Prostate gland (tissue), 2 donors: Measurements from ENCODE around the gene AP3M1.

ENCODE experiments used
- POLR2A ChIP-seq: fragments of 450-650 bp; IDR thresholded peaks from one replicate; pipeline ENCODE4 v1.6.1; 2016; ENCODE audit warnings: antibody characterized with exemption, mild to moderate bottlenecking
- TF ChIP-seq, protein P1 (sequence below), 4 experiments: fragments of 200-600 bp in 2 of 4; fragments of 450-650 bp in 2 of 4; sonication (generic) in 2 of 4; IDR thresholded peaks; 1 replicate in 3 of 4; 2 replicates in 1 of 4; pipeline ENCODE4 v1.5.1; 2016 to 2019; ENCODE audit warnings: antibody characterized with exemption in 4 of 4, mild to moderate bottlenecking in 2 of 4, moderate library complexity in 2 of 4

DNA sequence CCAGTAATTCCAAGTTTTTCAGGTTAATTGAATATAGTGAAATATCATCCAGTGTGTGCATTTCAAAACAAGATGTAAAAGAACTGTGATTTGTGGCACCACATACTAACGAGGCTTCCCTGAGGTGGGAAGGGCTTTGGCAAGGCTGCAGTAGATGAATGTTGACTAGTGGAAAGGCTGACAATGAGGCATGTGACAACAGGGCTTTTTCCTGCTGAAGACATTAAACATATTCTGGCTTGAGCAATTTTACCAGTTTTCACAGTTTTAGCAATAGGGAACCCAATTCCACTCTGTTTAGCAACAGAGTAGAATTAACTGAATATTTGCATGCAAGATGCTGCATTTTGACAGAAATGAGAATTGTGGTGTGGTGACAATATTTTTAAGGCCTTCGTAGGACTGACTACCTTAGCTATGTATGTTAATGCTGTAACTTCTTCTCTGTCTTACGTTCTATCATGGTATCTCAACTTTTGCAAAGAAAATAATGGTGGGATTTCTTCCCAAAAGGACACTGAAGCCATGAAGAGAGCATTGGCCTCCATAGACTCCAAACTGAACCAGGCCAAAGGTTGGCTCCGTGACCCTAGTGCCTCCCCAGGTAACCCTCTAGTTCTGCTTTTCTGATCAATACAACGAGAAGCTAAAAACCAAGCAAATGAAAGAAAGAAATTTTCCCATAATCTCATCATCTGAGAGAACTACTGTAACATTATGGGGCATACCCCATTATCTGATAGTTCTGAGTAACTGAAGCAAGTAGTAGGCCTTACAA is 68.5 kb downstream of the AP3M1 start:
- TF ChIP-seq, protein P1, sequence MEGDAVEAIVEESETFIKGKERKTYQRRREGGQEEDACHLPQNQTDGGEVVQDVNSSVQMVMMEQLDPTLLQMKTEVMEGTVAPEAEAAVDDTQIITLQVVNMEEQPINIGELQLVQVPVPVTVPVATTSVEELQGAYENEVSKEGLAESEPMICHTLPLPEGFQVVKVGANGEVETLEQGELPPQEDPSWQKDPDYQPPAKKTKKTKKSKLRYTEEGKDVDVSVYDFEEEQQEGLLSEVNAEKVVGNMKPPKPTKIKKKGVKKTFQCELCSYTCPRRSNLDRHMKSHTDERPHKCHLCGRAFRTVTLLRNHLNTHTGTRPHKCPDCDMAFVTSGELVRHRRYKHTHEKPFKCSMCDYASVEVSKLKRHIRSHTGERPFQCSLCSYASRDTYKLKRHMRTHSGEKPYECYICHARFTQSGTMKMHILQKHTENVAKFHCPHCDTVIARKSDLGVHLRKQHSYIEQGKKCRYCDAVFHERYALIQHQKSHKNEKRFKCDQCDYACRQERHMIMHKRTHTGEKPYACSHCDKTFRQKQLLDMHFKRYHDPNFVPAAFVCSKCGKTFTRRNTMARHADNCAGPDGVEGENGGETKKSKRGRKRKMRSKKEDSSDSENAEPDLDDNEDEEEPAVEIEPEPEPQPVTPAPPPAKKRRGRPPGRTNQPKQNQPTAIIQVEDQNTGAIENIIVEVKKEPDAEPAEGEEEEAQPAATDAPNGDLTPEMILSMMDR (IDR thresholded peaks at IDR 0.05) = no peak
- TF ChIP-seq POLR2A = no peak
